Neuron (in vitro differentiated cells): ENCODE results near the gene RAP1GAP.
"Not testable (repeated sequence)": the region's sequence is repeated elsewhere in the genome, so short reads cannot be mapped to it uniquely, and the experiment has no call there.

Experiments
- H2AFZ ChIP-seq: one replicate; pipeline ENCODE4 v1.6.1; 2013; ENCODE audit warnings: low read depth, mild to moderate bottlenecking, inconsistent platforms, low read length, moderate library complexity
- H3K27me3 ChIP-seq: one replicate; pipeline ENCODE4 v1.6.1; 2013; ENCODE audit warnings: low read length; ENCODE audit not compliant: insufficient read depth
- H3K36me3 ChIP-seq: one replicate; pipeline ENCODE4 v1.6.1; 2013; ENCODE audit warnings: low read length; ENCODE audit not compliant: insufficient read depth
- H3K4me1 ChIP-seq: one replicate; pipeline ENCODE4 v1.6.1; 2013; ENCODE audit warnings: low read length; ENCODE audit not compliant: insufficient read depth
- H3K4me3 ChIP-seq: 2 replicates; pipeline ENCODE4 v1.5.1; 2013; ENCODE audit warnings: mild to moderate bottlenecking, low read length, moderate library complexity
- H3K9me3 ChIP-seq: one replicate; pipeline ENCODE4 v1.6.1; 2013; ENCODE audit warnings: low read length

The RAP1GAP gene

GRCh38 chr1:21641537-21641936 lies 27.6 kb downstream of the RAP1GAP start:
- H3K4me1 ChIP-seq: peaks cover 4% of the 10 kb centered on the region
- H3K27me3 ChIP-seq: no peaks in the 10 kb centered on the region
- no peaks in the 10 kb centered on the region for H3K36me3 ChIP-seq
- no peak overlapping the region for H3K4me3 ChIP-seq
- H3K9me3 ChIP-seq: no peaks in the 10 kb centered on the region
- no peak overlapping the region for H2AFZ ChIP-seq

GRCh38 chr1:21641076-21641475 lies 28.1 kb downstream of the RAP1GAP start:
- no peaks in the 10 kb centered on the region for H3K36me3 ChIP-seq
- H3K27me3 ChIP-seq: no peaks in the 10 kb centered on the region
- no peak overlapping the region for H2AFZ ChIP-seq
- H3K9me3 ChIP-seq: no peaks in the 10 kb centered on the region
- H3K4me3 ChIP-seq: no peak overlapping the region
- H3K4me1 ChIP-seq: peaks cover 4% of the 10 kb centered on the region

GRCh38 chr1:21640653-21641052 lies 28.5 kb downstream of the RAP1GAP start:
- Histone ChIP-seq H3K9me3 (no peaks in the 10 kb centered on the region), H3K27me3 (no peaks in the 10 kb centered on the region), H2AFZ (no peak overlapping the region), H3K4me1 (peaks cover 4% of the 10 kb centered on the region), H3K36me3 (no peaks in the 10 kb centered on the region), H3K4me3 (no peak overlapping the region)

- no peaks in the 10 kb centered on the region for H3K27me3 ChIP-seq
- H3K36me3 ChIP-seq: no peaks in the 10 kb centered on the region
- H3K4me1 ChIP-seq: peaks cover 4% of the 10 kb centered on the region
- no peak overlapping the region for H3K4me3 ChIP-seq
- no peak overlapping the region for H2AFZ ChIP-seq
- no peaks in the 10 kb centered on the region for H3K9me3 ChIP-seq
Observed at GRCh38 chr1:21639594-21640041, 29.5 kb downstream of the RAP1GAP start.

- no peaks in the 10 kb centered on the region for H3K27me3 ChIP-seq
- H2AFZ ChIP-seq: no peak overlapping the region
- H3K4me1 ChIP-seq: peaks cover 4% of the 10 kb centered on the region
- no peaks in the 10 kb centered on the region for H3K36me3 ChIP-seq
- H3K9me3 ChIP-seq: no peaks in the 10 kb centered on the region
- no peak overlapping the region for H3K4me3 ChIP-seq
Observed at GRCh38 chr1:21638531-21639341, 30.4 kb downstream of the RAP1GAP start.

GRCh38 chr1:21637514-21637913 lies 31.6 kb downstream of the RAP1GAP start:
- Histone ChIP-seq H3K27me3 (no peaks in the 10 kb centered on the region), H2AFZ (no peak overlapping the region), H3K4me1 (peaks cover 4% of the 10 kb centered on the region), H3K36me3 (no peaks in the 10 kb centered on the region), H3K9me3 (no peaks in the 10 kb centered on the region), H3K4me3 (no peak overlapping the region)

GRCh38 chr1:21636029-21636428 lies 33.1 kb downstream of the RAP1GAP start:
- no peaks in the 10 kb centered on the region for H3K9me3 ChIP-seq

GRCh38 chr1:21634806-21635535 lies 34.2 kb downstream of the RAP1GAP start:
- H3K4me1 ChIP-seq: peaks cover 12% of the 10 kb centered on the region
- no peak overlapping the region for H2AFZ ChIP-seq
- H3K4me3 ChIP-seq: no peak overlapping the region
- no peaks in the 10 kb centered on the region for H3K9me3 ChIP-seq
- H3K27me3 ChIP-seq: no peaks in the 10 kb centered on the region
- no peaks in the 10 kb centered on the region for H3K36me3 ChIP-seq

More at GRCh38 chr1:21636029-21636428, 33.1 kb downstream of the RAP1GAP start:
- H3K27me3 ChIP-seq: no peaks in the 10 kb centered on the region
- H3K36me3 ChIP-seq: no peaks in the 10 kb centered on the region
- peaks cover 12% of the 10 kb centered on the region for H3K4me1 ChIP-seq
- no peak overlapping the region for H3K4me3 ChIP-seq
- H2AFZ ChIP-seq: no peak overlapping the region

- no peaks in the 10 kb centered on the region for H3K9me3 ChIP-seq
- H2AFZ ChIP-seq: no peak overlapping the region
- H3K4me3 ChIP-seq: no peak overlapping the region
- H3K4me1 ChIP-seq: peaks cover 12% of the 10 kb centered on the region
- no peaks in the 10 kb centered on the region for H3K36me3 ChIP-seq
- H3K27me3 ChIP-seq: no peaks in the 10 kb centered on the region
Observed at GRCh38 chr1:21633992-21634805, 35.0 kb downstream of the RAP1GAP start.

- Histone ChIP-seq H3K4me3 (no peak overlapping the region), H3K27me3 (no peaks in the 10 kb centered on the region), H2AFZ (no peak overlapping the region), H3K36me3 (no peaks in the 10 kb centered on the region), H3K9me3 (no peaks in the 10 kb centered on the region), H3K4me1 (peaks cover 9% of the 10 kb centered on the region)
Observed at GRCh38 chr1:21633141-21633755, 35.9 kb downstream of the RAP1GAP start.

GRCh38 chr1:21631944-21632887 lies 36.9 kb downstream of the RAP1GAP start:
- Histone ChIP-seq H3K27me3 (no peaks in the 10 kb centered on the region), H2AFZ (no peak overlapping the region), H3K4me1 (peaks cover 9% of the 10 kb centered on the region), H3K4me3 (no peak overlapping the region), H3K36me3 (no peaks in the 10 kb centered on the region), H3K9me3 (no peaks in the 10 kb centered on the region)

GRCh38 chr1:21631590-21631943 lies 37.6 kb downstream of the RAP1GAP start:
- H3K4me3 ChIP-seq, H3K4me1 ChIP-seq, H3K9me3 ChIP-seq, H3K27me3 ChIP-seq, H2AFZ ChIP-seq, H3K36me3 ChIP-seq: not testable (repeated sequence)
